ENCODE results near the gene SYNPO.

The SYNPO gene

DNA sequence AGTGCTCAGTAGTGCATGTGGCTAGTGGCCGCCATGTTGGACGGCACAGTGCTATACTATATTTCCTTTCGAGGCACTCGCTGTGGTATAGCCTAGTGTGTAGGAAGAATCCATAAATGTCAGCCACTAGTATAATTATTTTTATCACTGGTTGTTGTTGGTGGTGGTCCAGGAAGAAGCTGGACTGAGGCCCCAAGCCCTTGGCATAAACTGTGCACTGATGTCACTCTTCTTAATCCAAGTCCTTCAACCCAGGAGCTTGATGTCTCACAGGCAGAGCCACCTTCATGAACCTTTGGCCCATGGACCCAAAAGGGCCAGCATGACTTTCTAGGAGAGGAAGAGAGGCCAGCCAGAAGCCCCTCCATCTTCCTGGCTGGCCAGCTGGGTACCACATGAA is 32.5 kb upstream of the SYNPO start:
- no peak for DNase-seq

DNA sequence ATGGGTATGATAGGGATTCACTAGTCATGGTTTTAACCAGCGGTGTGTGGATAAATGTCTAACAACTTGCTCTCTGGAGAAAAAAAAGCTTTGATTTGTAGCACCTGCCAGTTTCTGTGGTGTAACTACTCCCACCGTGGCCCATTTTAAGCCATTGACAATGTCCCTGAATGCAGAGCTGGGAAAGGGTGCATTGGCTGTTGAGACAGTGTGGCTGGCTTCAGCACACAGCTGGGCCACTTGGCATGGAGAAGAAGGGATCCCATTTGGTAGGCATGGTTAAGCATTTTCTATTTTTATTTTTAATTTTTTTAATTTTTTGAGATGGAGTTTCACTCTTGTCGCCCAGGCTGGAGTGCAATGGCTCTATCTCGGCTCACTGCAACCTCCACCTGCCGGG is 31.5 kb upstream of the SYNPO start:
- DNase-seq: no peak

DNA sequence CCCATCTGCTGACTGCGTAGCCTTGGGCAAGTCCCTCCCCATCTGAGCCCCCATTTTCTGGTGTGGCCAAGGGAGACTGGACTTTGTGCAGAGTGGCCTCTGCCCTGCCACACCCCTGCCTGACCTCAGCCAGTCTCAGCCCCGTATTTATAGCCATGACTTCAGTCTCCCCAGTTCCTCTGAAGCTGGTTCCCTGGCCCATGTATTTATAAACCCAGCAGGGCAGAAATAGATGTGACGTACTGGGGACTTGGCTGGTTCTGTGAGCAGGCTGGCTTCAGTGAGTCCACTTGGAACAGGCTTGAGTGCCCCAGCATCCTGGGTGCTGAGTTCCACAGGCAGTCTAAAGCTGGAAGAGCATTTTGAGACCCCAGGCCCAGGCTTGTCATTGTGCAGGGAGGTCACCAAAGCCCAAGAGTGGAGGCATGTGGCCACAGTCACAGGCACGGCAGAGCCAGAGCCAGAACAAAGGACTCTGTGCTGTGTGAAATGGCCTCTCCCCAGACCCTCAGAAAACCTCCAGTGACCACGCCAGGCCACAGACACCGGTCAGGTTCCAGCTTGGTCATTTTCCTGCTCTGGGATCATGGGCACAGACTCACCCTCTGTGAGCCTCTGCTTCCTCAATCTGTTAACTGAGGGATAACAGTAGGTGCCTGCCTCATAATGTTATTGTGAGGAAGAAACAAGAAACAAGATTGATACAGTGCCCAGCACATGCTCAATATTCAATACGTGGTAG is 30.4 kb upstream of the SYNPO start:
- no peak for DNase-seq

DNA sequence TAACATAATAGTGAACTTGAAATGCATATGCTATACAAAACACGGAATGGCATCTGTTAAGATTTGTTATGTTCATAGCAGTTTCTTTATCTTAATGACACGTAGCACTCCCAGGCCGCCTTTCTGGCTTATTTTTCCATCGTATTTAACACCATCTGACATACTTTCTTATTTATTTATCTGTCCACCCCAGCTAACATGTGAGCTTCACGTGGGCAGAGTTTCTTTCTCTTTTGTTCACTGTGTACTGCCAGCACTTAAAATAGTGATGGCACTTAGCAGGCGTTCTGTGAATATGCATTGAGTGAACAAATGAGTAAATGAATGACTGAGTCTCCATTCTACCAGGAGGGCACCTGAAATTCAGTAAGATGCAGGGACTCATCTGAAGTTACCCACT is 29.4 kb upstream of the SYNPO start:
- no peak for DNase-seq

DNA sequence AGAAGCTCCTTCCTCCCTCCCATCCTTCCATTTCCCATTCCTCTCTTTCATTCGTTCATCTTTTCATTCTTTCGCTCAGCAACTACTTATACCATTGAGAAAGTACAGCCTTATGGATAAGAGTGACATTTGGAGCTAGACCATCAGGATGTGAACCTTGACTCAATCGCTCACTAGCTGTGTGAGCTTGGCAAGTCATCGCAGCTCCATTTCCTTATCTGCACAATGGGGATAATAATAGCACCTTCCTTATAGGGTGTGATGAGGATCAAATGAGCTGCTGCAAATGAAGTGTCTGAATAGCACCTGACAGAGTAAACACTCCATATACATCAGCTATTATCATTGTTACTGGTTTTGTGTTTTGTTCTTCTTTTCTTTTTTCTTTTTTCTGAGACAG is 28.1 kb upstream of the SYNPO start:
- DNase-seq: peak in 1 of 2 experiments; percentile 30

DNA sequence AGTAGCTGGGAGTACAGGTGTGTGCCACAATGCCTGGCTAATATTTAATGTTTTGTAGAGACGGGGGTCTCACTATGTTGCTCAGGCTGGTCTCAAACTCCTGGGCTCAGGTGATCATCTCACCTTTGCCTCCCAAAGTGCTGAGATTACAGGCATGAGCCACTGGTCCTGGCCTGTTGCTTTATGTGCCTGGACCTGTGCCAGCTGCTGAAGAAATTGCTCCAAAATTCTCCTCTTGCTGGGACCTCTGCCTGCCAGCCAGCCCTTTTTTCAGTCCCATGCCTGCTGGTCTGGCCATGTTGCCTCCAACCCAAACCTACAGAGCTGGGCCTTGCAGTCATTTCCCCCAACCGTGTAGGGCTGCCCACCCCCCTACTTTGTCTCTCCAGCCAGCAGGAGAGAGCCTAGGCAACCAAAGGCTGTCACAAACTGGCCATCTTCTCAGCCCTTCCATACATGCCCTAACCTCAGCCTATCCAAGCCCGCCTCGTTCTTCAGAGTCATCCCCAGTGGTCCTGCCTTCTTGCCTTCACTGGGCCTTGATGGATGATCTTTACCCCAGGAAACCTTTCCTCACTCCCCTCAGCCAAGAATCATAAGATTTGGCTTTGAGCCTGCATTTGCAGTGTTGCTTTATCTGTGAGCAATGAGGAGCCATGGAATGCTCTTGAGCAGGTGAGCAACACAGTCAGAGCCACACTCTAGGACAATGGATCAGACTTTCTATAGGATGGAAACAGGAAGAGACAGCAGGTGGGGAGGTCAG is 27.4 kb upstream of the SYNPO start:
- no peak for DNase-seq

DNA sequence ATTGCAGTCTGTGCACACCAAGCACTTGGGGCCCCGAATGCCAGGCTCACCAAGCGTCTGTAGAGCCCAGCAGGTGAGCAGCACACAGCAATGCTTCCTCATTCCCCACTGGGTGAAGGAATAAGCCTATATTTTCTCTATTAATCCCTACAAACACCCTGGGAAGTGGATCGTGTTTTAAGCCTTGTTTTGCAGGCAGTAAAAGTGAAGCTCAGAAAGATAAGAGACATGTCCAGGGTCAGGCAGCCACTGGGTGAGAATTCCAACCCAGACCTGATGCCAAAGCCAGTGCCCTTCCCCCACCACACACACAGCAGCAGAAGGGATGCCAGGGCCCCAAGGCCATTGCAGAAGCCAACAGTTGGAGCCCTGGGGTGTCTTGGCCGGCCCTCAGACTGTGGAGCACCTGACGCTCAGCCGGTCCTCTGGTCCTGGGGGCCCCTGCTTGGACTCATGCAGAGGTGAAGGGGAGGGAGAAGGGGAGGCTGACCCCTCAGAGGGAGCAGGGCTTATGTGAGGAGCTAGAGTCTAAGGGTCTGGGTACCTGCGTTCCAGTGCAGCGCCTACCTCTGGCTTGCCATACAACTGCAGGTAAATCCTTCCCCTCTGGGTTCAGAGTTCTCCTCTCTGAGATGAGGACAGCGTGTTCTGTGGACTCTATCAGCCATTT is 26.3 kb upstream of the SYNPO start:
- DNase-seq: no peak

DNA sequence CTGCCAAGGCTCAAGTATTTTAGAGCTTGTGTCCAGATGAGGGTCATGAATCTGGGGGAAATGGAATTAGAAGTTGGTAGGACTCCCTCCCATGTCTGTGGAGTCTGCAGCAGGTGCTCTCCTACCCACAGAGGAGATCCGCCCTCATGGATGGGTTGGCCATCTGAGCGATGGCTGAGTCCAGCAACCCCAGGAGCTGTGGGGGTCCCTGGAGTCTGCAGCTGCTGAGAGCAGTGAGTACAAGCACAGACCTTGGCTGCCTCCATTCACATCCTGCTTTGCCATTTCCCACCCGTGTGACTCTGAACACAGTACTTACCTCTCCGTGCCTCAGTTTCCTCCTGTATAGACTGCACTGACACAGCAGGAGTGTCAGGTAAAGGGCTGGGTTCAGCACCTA is 25.8 kb upstream of the SYNPO start:
- no peak for DNase-seq

DNA sequence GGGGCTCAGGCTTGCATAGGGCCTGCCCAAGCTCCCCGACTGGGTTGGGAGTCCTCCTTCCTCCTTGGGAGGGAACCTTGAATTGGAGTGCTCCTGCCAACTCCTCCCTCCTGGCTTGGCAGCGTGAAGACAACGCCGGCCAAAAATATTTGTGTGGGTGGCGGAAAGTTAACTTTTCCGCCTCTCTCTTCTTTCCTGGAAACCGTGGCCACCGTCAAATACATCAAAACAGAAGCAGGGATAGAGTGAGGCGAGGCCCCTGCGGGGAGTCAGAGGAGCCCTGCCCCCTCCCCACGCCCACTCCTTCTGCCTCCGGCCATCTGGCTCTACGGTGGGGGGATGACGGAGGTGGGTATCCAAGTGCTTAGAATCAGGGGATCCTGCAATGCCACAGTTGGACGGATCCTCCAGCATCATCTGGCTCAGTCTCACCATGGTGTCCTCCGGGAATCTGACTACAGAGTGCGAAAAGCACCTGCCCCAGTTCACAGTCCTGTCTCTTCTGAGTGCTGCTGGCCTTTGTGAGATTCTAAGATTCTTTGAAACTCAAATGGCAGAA is 25.2 kb upstream of the SYNPO start:
- no peak for DNase-seq

DNA sequence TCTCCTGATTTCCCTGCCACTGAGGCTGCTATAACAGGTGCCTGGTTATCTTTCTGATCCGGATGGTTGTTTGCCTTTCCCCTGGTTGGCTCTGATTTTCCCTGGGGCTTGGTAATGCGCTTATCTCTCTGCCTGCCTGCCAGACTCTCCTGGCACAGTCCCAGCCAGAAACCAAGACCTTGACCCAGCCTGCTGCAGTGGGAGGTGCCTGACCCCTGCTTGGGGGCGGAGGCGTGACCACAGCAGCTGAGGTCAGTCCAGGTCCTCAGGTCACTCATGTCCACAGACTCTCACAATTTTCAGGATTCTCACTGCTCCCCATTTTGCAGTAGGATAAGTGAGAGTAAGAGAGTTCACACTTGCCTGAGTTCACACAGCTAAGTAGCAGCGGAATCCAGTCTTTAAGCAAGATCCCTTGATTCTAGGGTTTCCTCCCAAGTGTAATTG is 24.4 kb upstream of the SYNPO start:
- DNase-seq: no peak

DNA sequence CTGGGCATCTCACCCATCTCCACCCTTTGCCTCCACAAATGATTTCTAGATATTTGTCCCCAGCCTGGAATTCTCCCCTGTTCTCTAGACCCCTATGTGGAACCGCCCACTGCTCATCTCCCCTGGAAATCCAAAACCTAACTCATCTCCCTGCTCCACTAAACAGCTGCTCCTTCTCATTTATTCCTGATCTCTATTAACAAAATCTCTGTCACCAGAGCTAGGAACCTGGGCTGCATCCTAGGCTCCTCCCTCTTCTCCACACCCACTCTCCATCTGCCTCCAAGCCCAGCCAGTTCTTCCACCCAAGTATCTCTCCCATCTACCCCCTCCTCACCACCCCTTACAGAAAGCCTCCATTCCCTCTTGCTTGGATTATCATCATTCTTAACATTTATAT is 24.0 kb upstream of the SYNPO start:
- DNase-seq: no peak

DNA sequence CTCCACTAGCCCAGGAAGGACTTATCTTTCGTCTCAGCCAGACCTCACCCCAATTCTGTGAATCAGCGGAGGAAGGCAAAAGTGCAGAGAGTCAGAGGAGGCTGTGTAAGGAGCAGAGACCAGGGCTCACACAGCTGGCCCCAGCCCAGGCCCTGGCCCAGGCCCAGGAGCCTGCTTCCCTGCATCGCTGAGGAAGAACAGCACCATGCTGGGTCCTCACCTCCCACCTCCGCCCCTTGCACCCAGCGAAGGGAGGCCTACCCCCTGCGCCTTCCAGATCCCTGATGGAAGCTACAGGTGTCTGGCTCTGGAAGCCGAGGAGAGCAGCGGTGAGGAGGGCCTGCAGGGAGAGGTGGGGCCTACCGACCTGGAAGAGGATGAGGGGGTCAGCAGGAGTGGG is 22.3 kb upstream of the SYNPO start:
- no peak for DNase-seq

DNA sequence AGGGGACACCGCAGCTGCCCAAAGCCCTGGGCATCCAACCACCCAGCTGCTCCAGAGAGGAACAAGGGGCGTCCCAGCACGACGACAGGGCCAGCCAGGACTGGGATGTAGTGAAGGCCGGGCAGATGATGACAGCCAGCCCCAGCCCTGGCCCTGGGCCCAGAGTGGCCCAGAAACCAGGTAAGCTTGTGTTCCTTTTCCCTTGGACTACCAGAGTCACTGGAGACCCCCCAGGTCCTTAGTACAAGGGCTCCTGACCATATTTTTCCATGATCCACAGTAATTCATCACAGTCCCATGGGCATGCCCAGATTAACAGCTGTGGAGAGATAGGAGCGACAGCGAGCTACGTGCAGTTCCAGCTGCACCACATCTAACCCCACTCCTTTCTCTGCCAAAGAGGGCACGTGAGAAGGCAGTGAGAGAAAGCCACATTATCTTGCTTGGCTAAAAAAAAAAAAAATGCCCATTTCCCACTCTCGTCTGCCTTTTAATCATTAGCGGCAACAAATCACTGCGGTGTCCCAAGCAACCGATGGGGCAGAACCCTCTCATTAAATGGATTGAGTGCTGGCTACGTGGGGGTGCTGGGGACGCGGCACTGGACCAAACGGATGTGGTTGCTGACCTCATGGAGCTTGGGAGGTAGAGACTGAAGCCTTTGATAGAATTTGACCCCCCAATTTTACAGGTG is 21.7 kb upstream of the SYNPO start:
- no peak for DNase-seq

DNA sequence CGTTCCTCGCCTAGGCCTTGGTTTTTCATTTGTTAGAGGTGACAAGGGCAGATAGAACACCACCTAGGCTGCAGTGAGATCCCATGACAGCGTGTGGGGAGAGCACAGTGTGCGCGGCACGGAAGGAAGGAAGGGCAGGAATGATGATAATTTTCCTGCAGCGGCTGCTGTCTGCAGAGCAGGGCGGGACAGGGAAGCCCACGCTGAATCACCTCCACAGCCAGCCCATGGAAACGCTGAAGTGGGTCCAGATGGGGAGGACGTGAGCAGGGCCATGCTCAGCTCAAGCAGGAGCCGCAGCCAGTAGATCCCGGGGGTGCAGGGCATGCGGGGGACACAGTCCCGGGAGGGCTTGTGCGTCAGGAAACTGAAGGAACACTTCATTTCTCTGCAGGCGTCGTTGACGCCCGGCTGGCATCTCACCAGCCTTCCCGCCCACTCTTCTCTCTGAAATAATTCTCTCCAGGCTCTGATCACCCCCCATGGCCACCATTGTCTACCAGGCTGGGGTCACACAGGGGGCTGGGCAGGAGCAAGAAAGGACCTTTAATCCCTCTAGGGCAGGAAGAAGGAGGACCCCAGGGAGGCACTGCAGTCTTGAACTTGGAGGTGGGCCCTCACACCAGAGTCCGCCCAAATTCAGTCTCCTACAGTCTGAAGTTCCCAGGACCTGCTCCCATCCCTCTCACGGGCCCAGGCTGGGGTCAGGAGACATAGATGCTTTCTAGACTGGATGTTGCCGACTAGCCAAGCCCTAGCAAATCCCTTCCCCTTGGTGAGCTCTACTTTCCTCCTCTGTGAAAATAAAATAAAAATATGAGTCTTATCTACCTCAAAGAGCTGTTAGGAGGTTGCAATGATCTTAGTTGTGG is 20.9 kb upstream of the SYNPO start:
- no peak for DNase-seq

DNA sequence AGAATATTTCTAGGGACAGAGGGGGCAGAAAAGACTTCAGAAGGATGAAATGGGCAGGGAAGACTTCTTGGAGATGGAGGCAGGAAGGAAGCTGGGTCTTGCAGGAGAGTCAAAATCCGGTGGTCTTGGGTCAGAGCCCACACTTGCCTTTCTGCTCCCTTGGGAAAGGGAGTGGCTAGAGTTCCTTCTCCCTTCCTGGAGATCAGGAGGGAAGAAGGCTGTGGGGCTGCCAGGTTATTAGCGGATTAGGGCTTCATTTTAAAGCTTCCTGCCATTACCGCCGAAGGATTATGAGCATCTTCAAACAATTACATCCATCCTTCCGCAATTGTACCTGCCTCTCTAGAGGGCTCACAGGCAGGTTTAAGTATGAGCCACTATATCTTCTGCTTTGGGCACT is 19.2 kb upstream of the SYNPO start:
- DNase-seq: no peak

DNA sequence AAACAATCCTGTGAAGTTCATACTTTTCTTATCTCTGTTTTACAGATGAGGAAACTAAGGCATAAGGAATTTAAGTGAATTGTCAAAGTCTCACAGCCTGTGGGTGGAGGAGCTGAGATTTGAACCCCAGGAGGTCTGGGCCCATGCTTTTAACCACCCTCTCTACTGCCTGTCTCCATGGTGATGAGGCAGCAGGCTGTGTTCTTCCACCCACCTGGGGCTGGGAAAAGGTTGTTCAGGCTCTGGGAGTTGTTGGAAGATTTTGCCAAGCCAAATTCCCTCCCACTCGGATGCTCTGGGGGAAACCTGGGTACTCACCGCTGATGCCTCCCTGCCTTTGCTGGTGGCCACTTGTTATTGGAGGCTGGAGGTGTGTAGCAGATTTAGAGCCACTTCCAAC is 18.3 kb upstream of the SYNPO start:
- DNase-seq: no peak

DNA sequence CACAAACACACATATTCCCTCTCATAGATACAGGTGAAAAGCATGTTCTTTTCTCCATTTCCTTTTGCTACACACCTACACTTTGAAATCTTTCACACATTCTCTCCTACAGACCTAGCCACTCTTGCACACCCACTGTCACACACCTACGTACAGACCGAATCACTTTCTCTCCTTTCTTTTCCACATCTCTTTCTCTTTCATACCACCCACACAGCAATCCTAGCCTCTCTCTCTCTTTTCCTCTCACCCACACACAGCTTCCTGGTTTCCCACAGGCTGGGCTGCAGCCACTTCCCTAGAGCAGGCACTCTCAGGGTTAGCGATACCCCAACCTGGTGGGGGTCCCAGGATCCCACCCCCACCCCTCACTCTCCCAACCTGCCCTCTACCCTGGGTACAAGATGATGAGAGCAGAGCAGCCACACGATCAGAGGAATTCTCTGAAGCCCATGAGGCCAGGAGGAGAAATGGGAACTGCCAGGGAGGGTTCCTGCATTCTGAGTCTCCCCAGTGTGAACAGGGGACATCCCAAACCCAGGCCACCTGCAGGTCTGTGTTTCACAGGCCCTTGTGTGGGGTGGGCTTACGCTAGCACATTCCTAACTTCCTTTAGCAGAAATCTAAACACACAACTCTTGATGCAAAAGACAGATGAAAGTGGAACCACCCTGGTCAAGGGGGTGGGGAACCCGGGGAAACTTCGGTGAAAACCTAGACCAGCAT is 17.1 kb upstream of the SYNPO start:
- no peak for DNase-seq

DNA sequence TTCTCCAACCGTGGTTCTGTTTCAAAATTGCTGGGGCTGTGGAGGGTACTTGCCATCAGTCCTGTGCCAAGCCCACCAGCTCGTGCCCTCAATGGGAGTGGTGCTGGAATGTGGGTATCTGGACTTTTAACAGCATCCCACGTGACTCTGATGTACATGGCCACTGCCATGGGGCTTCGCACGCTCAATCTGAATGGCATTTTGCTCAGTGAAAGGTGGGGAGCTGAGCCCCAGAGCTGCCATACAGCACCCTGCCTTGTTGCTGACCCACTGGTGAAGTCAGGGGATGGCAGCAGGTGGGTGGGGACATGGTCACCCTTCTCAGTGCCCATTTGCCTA is 16.6 kb upstream of the SYNPO start:
- no peak for DNase-seq

DNA sequence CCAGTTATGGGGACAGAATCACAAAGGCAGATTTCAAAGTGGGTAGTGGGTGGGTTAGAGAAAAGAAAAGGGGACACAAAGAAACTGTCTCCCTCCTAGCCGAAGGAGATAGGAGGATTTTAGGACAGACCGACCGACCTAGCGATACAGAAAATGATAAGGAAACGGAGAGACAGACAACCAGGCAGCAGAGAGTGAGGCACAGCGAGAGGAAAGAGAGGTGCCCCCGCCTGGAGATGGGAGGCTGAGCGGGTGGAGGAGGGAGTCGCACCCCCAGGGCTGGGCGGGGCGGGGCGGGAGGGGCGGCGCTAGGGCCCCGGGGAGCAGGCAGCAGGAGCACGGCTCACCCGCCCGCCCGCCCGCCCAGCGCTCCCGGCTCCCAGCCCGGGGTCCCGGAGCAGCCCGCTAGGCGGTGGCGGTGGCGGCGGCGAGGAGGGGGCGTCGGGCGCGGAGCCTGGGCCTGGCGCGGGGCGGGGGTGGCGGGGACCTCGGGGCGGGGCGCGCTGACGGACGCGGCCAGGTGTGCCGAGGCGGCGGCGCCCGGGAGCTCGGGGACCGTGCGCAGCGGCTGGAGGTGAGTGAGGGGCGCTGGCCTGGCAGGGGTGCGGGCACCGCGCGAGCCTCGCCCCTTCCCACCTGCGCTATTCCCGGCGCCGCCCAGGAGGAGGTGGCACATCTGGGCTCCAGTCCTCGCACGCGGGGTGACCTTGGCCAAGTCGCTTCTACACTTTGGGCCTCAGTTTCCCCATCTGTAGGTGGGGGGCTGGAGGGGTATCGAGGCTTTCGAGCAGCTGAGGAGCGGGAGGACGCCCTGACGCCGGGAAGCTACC is 15.9 kb upstream of the SYNPO start:
- DNase-seq: no peak

DNA sequence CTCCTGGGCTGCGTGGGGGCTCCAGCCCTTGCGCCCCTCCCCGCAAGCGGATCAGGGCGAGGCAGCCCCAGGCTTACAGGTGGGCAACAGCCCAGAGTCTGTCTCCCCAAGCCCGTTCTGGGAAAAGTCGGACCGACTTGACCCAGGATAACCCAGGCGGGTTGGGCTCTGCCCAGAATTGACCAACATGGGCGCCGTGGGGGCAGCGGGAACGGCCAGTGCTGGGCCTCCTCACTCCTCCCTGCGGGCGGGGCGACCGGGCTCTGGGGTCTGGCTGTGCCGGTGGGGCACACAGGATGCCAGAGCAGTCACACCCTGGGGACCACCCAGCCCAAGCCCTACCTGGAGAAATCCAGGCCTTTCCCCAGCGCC is 15.3 kb upstream of the SYNPO start:
- DNase-seq: no peak

Measured in NCI-H2081 (cell line).